HepG2 (cell line): ENCODE data around the gene PHF21B. TPM values are rescaled to one million over a fixed set of nuclear protein-coding genes. Genes with fewer than 3 reads are reported as not detected.

Experiments used
- ATAC-seq: fragments of 200-7000 bp; cut with Tn5 transposase; 3 replicates; pipeline ENCODE4 v1.9.1; 2020; ENCODE audit warnings: mild to moderate bottlenecking, moderate library complexity
- BruUV-seq: library from RNA; stranded (reverse); fragments of 400-500 nt; replicated peaks from 2 replicates; lab custom pipeline; 2021; lab: Mats Ljungman, UMichigan
- CTCF ChIA-PET: fragments of 300-600 bp; formaldehyde crosslinking; extraction: SDS; loops from one replicate; lab custom pipeline; 2021; ENCODE audit warnings: low total read pairs, inconsistent platforms, low intra/inter-chr PET ratio; lab: Yijun Ruan, JAX
- POLR2A ChIA-PET: fragments of 350-600 bp; sonication (Branson Sonifier 250); formaldehyde crosslinking; loops from one replicate; lab custom pipeline; 2020; ENCODE audit warnings: antibody characterized with exemption, inconsistent platforms; lab: Yijun Ruan, JAX
- DNase-seq: peaks from one replicate; pipeline ENCODE4 v3.0.0-alpha.2; 2015; ENCODE audit warnings: low spot score
- FAIRE-seq: peaks from 3 replicates; lab custom pipeline; 2011; peaks lifted over from hg19 to GRCh38; lab: Jason Lieb, UNC
- H2AFZ ChIP-seq: one replicate; pipeline ENCODE4 v1.6.1; 2011; ENCODE audit warnings: low read length, inconsistent platforms
- H3K27ac ChIP-seq: fragments of 300-600 bp; 3 replicates; pipeline ENCODE4 v1.8.0; 2011; ENCODE audit warnings: mixed run types, mild to moderate bottlenecking, mixed read lengths, low read length, inconsistent platforms; ENCODE audit not compliant: insufficient read depth; ENCODE audit errors: extremely low read length
- H3K27me3 ChIP-seq, 2 experiments: fragments of 200-600 bp in 1 of 2; 2 replicates in 1 of 2; 3 replicates in 1 of 2; pipeline versions ENCODE4 v1.6.0 to v1.8.0; 2011; ENCODE audit warnings: low read length in 2 of 2, mild to moderate bottlenecking in 2 of 2, moderate library complexity in 2 of 2, inconsistent platforms in 1 of 2; ENCODE audit not compliant: insufficient read depth in 2 of 2, control insufficient read depth in 1 of 2
- H3K36me3 ChIP-seq, 2 experiments: fragments of 200-600 bp in 1 of 2; replicated peaks in 1 of 2; 2 replicates in 1 of 2; 3 replicates in 1 of 2; pipeline versions ENCODE4 v1.5.1 to v1.8.0; 2011; ENCODE audit warnings: low read length in 2 of 2, inconsistent platforms in 1 of 2; ENCODE audit not compliant: insufficient read depth in 2 of 2, control insufficient read depth in 1 of 2
- H3K4me1 ChIP-seq: 2 replicates; pipeline ENCODE4 v1.5.1; 2012; ENCODE audit warnings: low read length, inconsistent platforms; ENCODE audit not compliant: insufficient read depth
- H3K4me2 ChIP-seq: 2 replicates; pipeline ENCODE4 v1.6.0; 2011; ENCODE audit warnings: low read depth, low read length, inconsistent platforms
- H3K4me3 ChIP-seq, 3 experiments: fragments of 200-600 bp in 1 of 3; sonication (generic), shearing (Covaris generic) in 1 of 3; replicated peaks in 1 of 3; 2 replicates each; pipeline ENCODE4 v1.5.1; 2011 to 2016; ENCODE audit warnings: low read length in 3 of 3, inconsistent platforms in 2 of 3, low read depth in 2 of 3, mild to moderate bottlenecking in 2 of 3, control low read depth in 1 of 3, mixed read lengths in 1 of 3; ENCODE audit not compliant: insufficient read depth in 1 of 3
- H3K79me2 ChIP-seq: one replicate; pipeline ENCODE4 v1.6.1; 2011; ENCODE audit warnings: low read length, inconsistent platforms; ENCODE audit not compliant: insufficient read depth
- H3K9ac ChIP-seq: 2 replicates; pipeline ENCODE4 v1.6.0; 2011; ENCODE audit warnings: mild to moderate bottlenecking, low read depth, low read length, inconsistent platforms; ENCODE audit not compliant: insufficient read depth
- H3K9me3 ChIP-seq: 2 replicates; pipeline ENCODE4 v1.5.1; 2012; ENCODE audit warnings: mild to moderate bottlenecking, low read length
- H4K20me1 ChIP-seq: 2 replicates; pipeline ENCODE4 v1.6.0; 2011; ENCODE audit warnings: inconsistent platforms, mild to moderate bottlenecking, low read length, moderate library complexity; ENCODE audit not compliant: insufficient read depth
- CCAR2 ChIP-seq: fragments of 200-400 bp; formaldehyde crosslinking; optimal IDR thresholded peaks from 2 replicates; pipeline ENCODE3; 2018; ENCODE audit warnings: low read depth, mild to moderate bottlenecking, low read length, moderate library complexity
- CREM ChIP-seq, 2 experiments: sonication (generic) in 1 of 2; formaldehyde crosslinking in 1 of 2; IDR thresholded peaks; 2 replicates each; pipeline versions ENCODE4 v1.4.0 to v1.6.1; 2016 to 2020; ENCODE audit warnings: antibody characterized with exemption in 1 of 2, mild to moderate bottlenecking in 1 of 2, missing genetic modification reagents in 1 of 2
- DPF2 ChIP-seq: sonication (generic); formaldehyde crosslinking; IDR thresholded peaks from 2 replicates; pipeline ENCODE4 v1.4.0; 2020; ENCODE audit warnings: mild to moderate bottlenecking, low read depth, missing genetic modification reagents, borderline replicate concordance
- EHMT2 ChIP-seq: fragments of 200-600 bp; sonication (generic); IDR thresholded peaks from 2 replicates; pipeline ENCODE4 v1.7.0; 2017; ENCODE audit warnings: antibody characterized with exemption, low read depth, low read length, borderline replicate concordance
- FOXA1 ChIP-seq, 2 experiments: fragments of 450-650 bp in 1 of 2; sonication (generic) in 1 of 2; formaldehyde crosslinking in 1 of 2; IDR thresholded peaks; 2 replicates each; pipeline versions ENCODE4 v1.4.0 to v1.6.1; 2016 to 2020; ENCODE audit warnings: missing genetic modification reagents in 1 of 2
- FOXO4 ChIP-seq: sonication (generic); formaldehyde crosslinking; conservative IDR thresholded peaks from 2 replicates; pipeline ENCODE4 v1.8.1; 2023; ENCODE audit warnings: missing genetic modification reagents
- GZF1 ChIP-seq: sonication (generic); formaldehyde crosslinking; IDR thresholded peaks from 2 replicates; pipeline ENCODE4 v1.5.1; 2020; ENCODE audit warnings: mild to moderate bottlenecking, missing genetic modification reagents
- HMG20A ChIP-seq: IDR thresholded peaks from 2 replicates; pipeline ENCODE4 v1.6.1; 2016; ENCODE audit warnings: borderline replicate concordance
- HOXA7 ChIP-seq: sonication (generic); formaldehyde crosslinking; IDR thresholded peaks from 2 replicates; pipeline ENCODE4 v1.8.1; 2022; ENCODE audit warnings: mild to moderate bottlenecking, missing genetic modification reagents, moderate library complexity
- KAT8 ChIP-seq: IDR thresholded peaks from 2 replicates; pipeline ENCODE4 v1.6.1; 2016; ENCODE audit warnings: missing genetic modification reagents, missing compliant biosample characterization
- LBX2 ChIP-seq: sonication (generic); formaldehyde crosslinking; IDR thresholded peaks from 2 replicates; pipeline ENCODE4 v1.5.0; 2020; ENCODE audit warnings: missing genetic modification reagents, mild to moderate bottlenecking, borderline replicate concordance
- SP5 ChIP-seq: IDR thresholded peaks from 2 replicates; pipeline ENCODE4 v1.6.1; 2016; ENCODE audit warnings: low read depth, borderline replicate concordance
- ZNF230 ChIP-seq: sonication (generic); formaldehyde crosslinking; IDR thresholded peaks from 2 replicates; pipeline ENCODE4 v1.4.0; 2020; ENCODE audit warnings: mild to moderate bottlenecking, missing genetic modification reagents
- ZNF432 ChIP-seq: sonication (generic); formaldehyde crosslinking; IDR thresholded peaks from 2 replicates; pipeline ENCODE4 v1.5.0; 2020; ENCODE audit warnings: missing genetic modification reagents, mild to moderate bottlenecking, borderline replicate concordance
- ZNF510 ChIP-seq: sonication (generic); formaldehyde crosslinking; IDR thresholded peaks from 2 replicates; pipeline ENCODE4 v1.4.0; 2020; ENCODE audit warnings: low read depth, mild to moderate bottlenecking, missing genetic modification reagents
- ZNF557 ChIP-seq: sonication (generic); formaldehyde crosslinking; IDR thresholded peaks from 2 replicates; pipeline ENCODE4 v1.4.0; 2020; ENCODE audit warnings: missing genetic modification reagents
- ZNF710 ChIP-seq: sonication (generic); formaldehyde crosslinking; IDR thresholded peaks from 2 replicates; pipeline ENCODE4 v1.5.0; 2020; ENCODE audit warnings: mild to moderate bottlenecking, missing genetic modification reagents, borderline replicate concordance
- WGBS: methylation state at CpG from one replicate; pipeline ENCODE4 v1.1.6; 2017; ENCODE audit warnings: low lambda C conversion rate; 5-methylcytosine and 5-hydroxymethylcytosine counted together
- in situ Hi-C: cut with HindIII; loops from 2 replicates; pipeline ENCODE4 v1.10.0; 2017; ENCODE audit warnings: low pct_unique_long_range_greater_than_20kb; ENCODE audit not compliant: extremely low pct_ligation_motif_present
- intact Hi-C: fragments of 100-400 bp; cut with micrococcal nuclease; formaldehyde crosslinking; loops from one replicate; pipeline ENCODE4 v1.10.0; 2022; ENCODE audit not compliant: unreplicated experiment
- polyA plus RNA-seq, 8 experiments: library from polyadenylated mRNA; depleted of rRNA in 3 of 8; stranded (reverse) in 7 of 8; unstranded in 1 of 8; fragments of >200 nt; fragmentation: Illumina TruSeq in 4 of 8; extraction: Trizol in 4 of 8; gene quantifications; 2 replicates each; pipeline versions ENCODE4 v1.2.1 to v1.2.3, GENCODE V29; 2011 to 2016; ENCODE audit warnings: low read depth in 4 of 8, missing spikeins in 1 of 8, mixed read lengths in 1 of 8; ENCODE audit not compliant: insufficient read depth in 1 of 8
- total RNA-seq, 5 experiments: library from RNA; depleted of rRNA; stranded (reverse); fragments of >200 nt; fragmentation: Illumina TruSeq; extraction: Trizol; gene quantifications; 2 replicates each; pipeline ENCODE4 v1.2.3, GENCODE V29; 2016; ENCODE audit warnings: low read depth in 1 of 5
- TF ChIP-seq, protein P1 (sequence below): sonication (generic); formaldehyde crosslinking; IDR thresholded peaks from 2 replicates; pipeline ENCODE4 v1.8.1; 2022; ENCODE audit warnings: mild to moderate bottlenecking, missing genetic modification reagents

PHF21B gene
- total and polyA plus RNA-seq, 2 of the 13 experiments (the other 11 are each of a cell fraction or from before 2014, with no cell fraction given), result not detected

DNA sequence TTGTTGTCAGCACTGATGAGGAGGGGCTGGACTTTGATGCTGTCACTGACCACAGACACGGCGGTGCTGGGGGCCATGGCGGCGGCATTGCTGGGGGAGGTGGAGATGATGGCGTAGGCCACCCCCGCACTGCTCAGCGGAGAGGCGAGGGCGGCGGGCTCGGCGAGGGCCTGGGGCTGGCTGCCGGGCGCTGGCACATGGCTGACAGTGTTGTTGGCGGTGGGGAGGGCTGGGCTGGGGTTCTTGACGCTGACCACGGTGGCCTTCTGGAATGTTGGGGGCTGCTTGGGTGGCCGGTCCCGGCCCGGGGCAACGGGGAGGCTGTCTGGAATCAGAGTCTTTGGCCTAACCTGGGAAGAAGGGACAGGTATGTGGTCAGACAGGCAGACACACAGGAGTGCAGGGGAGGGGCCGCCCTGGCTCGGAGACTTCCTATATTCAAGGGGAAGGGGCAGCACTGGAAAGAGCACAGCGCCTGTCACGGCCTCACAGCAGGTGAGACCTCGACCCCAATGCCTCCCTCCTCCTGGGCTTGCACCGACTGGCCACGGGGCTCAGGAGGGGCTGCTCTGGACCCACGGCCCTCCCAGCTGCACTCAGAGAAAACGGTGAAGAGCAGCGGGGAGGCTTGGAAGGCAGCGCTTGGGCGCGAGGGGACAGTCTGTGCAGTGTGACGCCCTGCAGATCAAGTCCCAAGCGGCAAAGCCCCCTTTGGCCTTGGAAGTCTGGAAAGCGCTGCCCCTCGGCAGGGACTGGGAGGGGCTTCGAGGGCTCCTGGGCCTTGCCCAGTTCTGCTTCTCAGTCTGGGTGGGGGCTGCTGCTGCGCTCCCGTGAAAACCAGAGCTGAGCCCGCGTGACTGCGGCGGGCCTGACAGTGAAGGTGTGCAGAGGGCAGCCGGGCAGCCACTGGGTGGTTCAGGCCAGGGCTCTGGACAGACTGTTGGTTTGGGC lies 93.2 kb downstream of the PHF21B start (continued):
- TF ChIP-seq CREM (IDR thresholded peaks at IDR 0.05), result no peak
- TF ChIP-seq CREM (CRISPR knock-in tag; IDR thresholded peaks at IDR 0.05), result no peak
- no peak for TF ChIP-seq LBX2 (CRISPR knock-in tag)
- TF ChIP-seq ZNF230 (CRISPR knock-in tag), result no peak
- no peak for TF ChIP-seq FOXO4 (CRISPR knock-in tag)
- TF ChIP-seq HMG20A, result no peak
- TF ChIP-seq FOXA1 (IDR thresholded peaks at IDR 0.05), result no peak
- TF ChIP-seq FOXA1 (CRISPR knock-in tag; IDR thresholded peaks at IDR 0.05), result no peak
- no peak for TF ChIP-seq HOXA7 (CRISPR knock-in tag)

DNA sequence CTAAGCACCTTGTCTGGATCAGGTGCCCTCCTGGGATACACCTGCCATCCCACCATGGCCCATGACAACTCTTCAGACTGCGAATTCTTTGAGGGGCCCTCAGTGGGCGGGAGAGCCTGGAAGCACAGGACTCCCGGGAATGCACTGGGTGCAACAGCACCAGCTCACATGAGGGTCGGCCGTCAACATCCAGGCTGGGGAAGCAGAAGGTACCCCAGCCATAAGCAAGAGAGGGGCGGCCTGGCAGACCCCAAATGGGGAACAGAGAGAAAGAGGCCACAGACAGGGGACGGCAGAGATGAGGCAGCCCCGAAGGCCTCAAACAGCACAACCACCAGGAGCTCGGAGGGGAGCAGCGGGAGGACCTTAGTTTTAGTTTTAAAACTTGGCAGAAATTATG lies 94.4 kb downstream of the PHF21B start:
- ChIA-PET POLR2A (no interaction called here), CTCF (no interaction called here)
- Histone ChIP-seq H4K20me1 (peaks cover 3% of the 10 kb centered on the region; the same call in 1 of the 2 replicates), H3K9me3 (no peaks in the 10 kb centered on the region; the same call in 1 of the 2 replicates), H3K27me3 (peaks cover 12 to 61% of the 10 kb centered on the region in 2 experiments), H3K9ac (no peak overlapping the region), H3K27ac (no peak overlapping the region), H3K36me3 (no peaks in the 10 kb centered on the region), H2AFZ (no peak overlapping the region), H3K4me3 (no peak overlapping the region), H3K79me2 (no peaks in the 10 kb centered on the region), H3K4me2 (no peak overlapping the region), H3K4me1 (no peaks in the 10 kb centered on the region)
- ATAC-seq, result no peak
- WGBS, result 18% methylated on average over 10 of the region's 10 CpGs
- FAIRE-seq, result no peak
- DNase-seq, result no peak
- BruUV-seq, result no TSS peak
- intact Hi-C loops (no loop called here), in situ Hi-C loops (no loop called here)
- TF ChIP-seq EHMT2 (no peak), DPF2 (CRISPR knock-in tag) (no peak), ZNF710 (no peak), ZNF432 (CRISPR knock-in tag) (no peak), ZNF557 (no peak), KAT8 (no peak), ZNF510 (no peak), SP5 (no peak), CCAR2 (no peak), GZF1 (CRISPR knock-in tag) (no peak)
- TF ChIP-seq, protein P1, sequence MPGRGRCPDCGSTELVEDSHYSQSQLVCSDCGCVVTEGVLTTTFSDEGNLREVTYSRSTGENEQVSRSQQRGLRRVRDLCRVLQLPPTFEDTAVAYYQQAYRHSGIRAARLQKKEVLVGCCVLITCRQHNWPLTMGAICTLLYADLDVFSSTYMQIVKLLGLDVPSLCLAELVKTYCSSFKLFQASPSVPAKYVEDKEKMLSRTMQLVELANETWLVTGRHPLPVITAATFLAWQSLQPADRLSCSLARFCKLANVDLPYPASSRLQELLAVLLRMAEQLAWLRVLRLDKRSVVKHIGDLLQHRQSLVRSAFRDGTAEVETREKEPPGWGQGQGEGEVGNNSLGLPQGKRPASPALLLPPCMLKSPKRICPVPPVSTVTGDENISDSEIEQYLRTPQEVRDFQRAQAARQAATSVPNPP (CRISPR knock-in tag), result no peak
